H1 (cell line): ENCODE measurements around the gene VOPP1. TPM values are rescaled to one million over a fixed set of nuclear protein-coding genes. Genes with fewer than 3 reads are reported as not detected.

ENCODE experiments used
- CTCF ChIA-PET: fragments of 300-600 bp; sonication (Branson Sonifier 250); formaldehyde crosslinking; loops from one replicate; lab custom pipeline; 2021; ENCODE audit not compliant: partially characterized antibody; lab: Charles Lee
- POLR2A ChIA-PET: fragments of 300-600 bp; sonication (Branson Sonifier 250); formaldehyde crosslinking; loops from one replicate; lab custom pipeline; 2021; ENCODE audit warnings: inconsistent platforms; ENCODE audit not compliant: partially characterized antibody; lab: Charles Lee
- DNase-seq, 2 experiments: peaks; one replicate each; pipeline versions ENCODE4 v3.0.0 to v3.0.0-alpha.2; 2010 to 2022; ENCODE audit warnings: low spot score in 2 of 2, low read depth in 1 of 2, mixed read lengths in 1 of 2
- FAIRE-seq: peaks from 2 replicates; lab custom pipeline; 2011; peaks lifted over from hg19 to GRCh38; lab: Jason Lieb, UNC
- H2AFZ ChIP-seq: 2 replicates; pipeline ENCODE4 v1.8.1; 2012; ENCODE audit warnings: low read length, inconsistent platforms
- H2AK5ac ChIP-seq: 2 replicates; pipeline ENCODE4 v1.6.1; 2013; ENCODE audit warnings: low read depth, low read length
- H2BK120ac ChIP-seq: replicated peaks from 2 replicates; pipeline ENCODE3; 2013; ENCODE audit warnings: low read depth, low read length, inconsistent platforms
- H2BK12ac ChIP-seq: 2 replicates; pipeline ENCODE4 v1.6.1; 2013; ENCODE audit warnings: low read depth, low read length
- H2BK15ac ChIP-seq: 2 replicates; pipeline ENCODE4 v1.6.1; 2013; ENCODE audit warnings: low read length
- H2BK20ac ChIP-seq: 2 replicates; pipeline ENCODE4 v1.6.1; 2013; ENCODE audit warnings: low read length
- H2BK5ac ChIP-seq: 2 replicates; pipeline ENCODE4 v1.6.1; 2013; ENCODE audit warnings: low read depth, low read length
- H3K14ac ChIP-seq: 2 replicates; pipeline ENCODE4 v1.6.1; 2013; ENCODE audit warnings: inconsistent platforms; ENCODE audit not compliant: insufficient read length
- H3K18ac ChIP-seq: 2 replicates; pipeline ENCODE4 v1.6.1; 2013; ENCODE audit warnings: low read length; ENCODE audit errors: extremely low read depth
- H3K23ac ChIP-seq: 2 replicates; pipeline ENCODE4 v1.6.1; 2013; ENCODE audit warnings: inconsistent platforms; ENCODE audit not compliant: insufficient read length
- H3K23me2 ChIP-seq: 2 replicates; pipeline ENCODE4 v1.6.1; 2013; ENCODE audit warnings: low read depth, low read length
- H3K27ac ChIP-seq: 2 replicates; pipeline ENCODE4 v1.6.1; 2011; ENCODE audit warnings: low read depth, low read length, inconsistent platforms
- H3K27me3 ChIP-seq, 4 experiments: replicated peaks in 1 of 4; 1 replicate in 1 of 4; 2 replicates in 3 of 4; pipeline versions ENCODE4 v1.6.1 to v1.8.1; 2011 to 2013; ENCODE audit warnings: low read length in 3 of 4, mild to moderate bottlenecking in 3 of 4, inconsistent platforms in 2 of 4, mixed read lengths in 2 of 4, moderate library complexity in 1 of 4; ENCODE audit not compliant: control insufficient read depth in 3 of 4, insufficient read depth in 3 of 4; ENCODE audit errors: extremely low read depth in 1 of 4
- H3K36me3 ChIP-seq, 4 experiments: 2 replicates each; pipeline versions ENCODE4 v1.6.1 to v1.8.1; 2011 to 2013; ENCODE audit warnings: mild to moderate bottlenecking in 4 of 4, low read length in 3 of 4, moderate library complexity in 2 of 4, control low read depth in 1 of 4, inconsistent platforms in 1 of 4; ENCODE audit not compliant: insufficient read depth in 4 of 4, control insufficient read depth in 2 of 4
- H3K4ac ChIP-seq: replicated peaks from 2 replicates; pipeline ENCODE3; 2013; ENCODE audit warnings: low read length, low read depth, mixed read lengths, inconsistent platforms; ENCODE audit not compliant: insufficient read length
- H3K4me1 ChIP-seq, 4 experiments: replicated peaks in 1 of 4; 1 replicate in 1 of 4; 2 replicates in 3 of 4; pipeline versions ENCODE4 v1.6.1 to v1.8.1; 2011 to 2013; ENCODE audit warnings: low read length in 3 of 4, inconsistent platforms in 2 of 4, mixed read lengths in 1 of 4; ENCODE audit not compliant: insufficient read depth in 4 of 4, control insufficient read depth in 3 of 4
- H3K4me2 ChIP-seq, 2 experiments: 2 replicates each; pipeline versions ENCODE4 v1.6.1 to v1.8.1; 2011 to 2013; ENCODE audit warnings: low read depth in 2 of 2, low read length in 2 of 2, control low read depth in 1 of 2, inconsistent platforms in 1 of 2, mild to moderate bottlenecking in 1 of 2; ENCODE audit not compliant: insufficient read depth in 1 of 2
- H3K4me3 ChIP-seq, 4 experiments: fragments of 200-600, 300-600 bp in 1 of 4; sonication (generic), shearing (Covaris generic), sonication (Bioruptor Twin) in 1 of 4; 2 replicates each; pipeline versions ENCODE4 v1.5.1 to v1.8.1; 2011 to 2016; ENCODE audit warnings: low read length in 4 of 4, low read depth in 3 of 4, control low read depth in 2 of 4, inconsistent platforms in 2 of 4, mild to moderate bottlenecking in 2 of 4, mixed read lengths in 1 of 4, moderate library complexity in 1 of 4; ENCODE audit not compliant: insufficient read depth in 2 of 4; ENCODE audit errors: extremely low read depth in 1 of 4
- H3K56ac ChIP-seq: replicated peaks from 2 replicates; pipeline ENCODE3; 2013; ENCODE audit warnings: low read depth, mild to moderate bottlenecking, mixed read lengths, low read length, inconsistent platforms; ENCODE audit not compliant: insufficient read length
- H3K79me1 ChIP-seq: 2 replicates; pipeline ENCODE4 v1.6.1; 2013; ENCODE audit warnings: low read depth, low read length, control low read depth
- H3K79me2 ChIP-seq, 2 experiments: 2 replicates each; pipeline versions ENCODE4 v1.6.1 to v1.8.1; 2012 to 2013; ENCODE audit warnings: low read length in 2 of 2, mild to moderate bottlenecking in 2 of 2, inconsistent platforms in 1 of 2; ENCODE audit not compliant: insufficient read depth in 2 of 2, control insufficient read depth in 1 of 2
- H3K9ac ChIP-seq, 4 experiments: replicated peaks in 1 of 4; 1 replicate in 1 of 4; 2 replicates in 3 of 4; pipeline versions ENCODE4 v1.6.1 to v1.8.1; 2011 to 2013; ENCODE audit warnings: low read depth in 3 of 4, low read length in 3 of 4, control low read depth in 2 of 4, mild to moderate bottlenecking in 2 of 4, moderate library complexity in 2 of 4, inconsistent platforms in 1 of 4; ENCODE audit errors: extremely low read depth in 1 of 4
- H3K9me3 ChIP-seq, 2 experiments: 2 replicates each; pipeline versions ENCODE4 v1.6.1 to v1.8.1; 2012 to 2013; ENCODE audit warnings: mild to moderate bottlenecking in 2 of 2, moderate library complexity in 2 of 2, control low read depth in 1 of 2, inconsistent platforms in 1 of 2, low read depth in 1 of 2, low read length in 1 of 2, mixed read lengths in 1 of 2; ENCODE audit not compliant: insufficient read depth in 2 of 2
- H4K20me1 ChIP-seq, 2 experiments: replicated peaks in 1 of 2; 2 replicates each; pipeline versions ENCODE3 to v1.8.1; 2011 to 2013; ENCODE audit warnings: inconsistent platforms in 2 of 2, low read length in 2 of 2, mild to moderate bottlenecking in 1 of 2; ENCODE audit not compliant: insufficient read depth in 2 of 2, control insufficient read depth in 1 of 2
- H4K5ac ChIP-seq: 2 replicates; pipeline ENCODE4 v1.6.1; 2013; ENCODE audit warnings: low read length, low read depth, mixed read lengths, inconsistent platforms; ENCODE audit not compliant: insufficient read length
- H4K8ac ChIP-seq: 2 replicates; pipeline ENCODE4 v1.8.0; 2013; ENCODE audit warnings: mild to moderate bottlenecking, moderate library complexity, low read length, inconsistent platforms; ENCODE audit not compliant: insufficient read depth; ENCODE audit errors: extremely low read depth
- H4K91ac ChIP-seq: replicated peaks from 2 replicates; pipeline ENCODE3; 2013; ENCODE audit warnings: low read length, mixed read lengths, inconsistent platforms; ENCODE audit not compliant: insufficient read length
- ASH2L ChIP-seq: fragments of 200-600, 300-600 bp; sonication (generic); IDR thresholded peaks from one replicate; pipeline ENCODE4 v1.7.1; 2017; ENCODE audit warnings: low read length
- BACH1 ChIP-seq: IDR thresholded peaks from 2 replicates; pipeline ENCODE4 v1.6.1; 2012; ENCODE audit warnings: low read length, improper control_type of control experiment
- CHD2 ChIP-seq: IDR thresholded peaks from 2 replicates; pipeline ENCODE4 v1.6.1; 2012; ENCODE audit warnings: low read length, improper control_type of control experiment
- GTF2F1 ChIP-seq: IDR thresholded peaks from 2 replicates; pipeline ENCODE4 v1.6.1; 2012; ENCODE audit warnings: low read depth, low read length, improper control_type of control experiment, borderline replicate concordance
- WGBS, 2 experiments: shearing (Covaris generic) in 1 of 2; methylation state at CpG; one replicate each; pipeline versions ENCODE4 v1.1.6 to v1.1.7; 2013 to 2015; ENCODE audit warnings: low lambda C conversion rate in 2 of 2, mixed read lengths in 2 of 2, inconsistent platforms in 1 of 2, low coverage in 1 of 2, missing lambda C conversion rate in 1 of 2; ENCODE audit not compliant: insufficient replicate concordance in 2 of 2, insufficient coverage in 1 of 2, insufficient read length in 1 of 2; ENCODE audit errors: extremely low coverage in 1 of 2, missing lambda C conversion rate in 1 of 2; 5-methylcytosine and 5-hydroxymethylcytosine counted together
- polyA plus RNA-seq, 7 experiments: library from polyadenylated mRNA; depleted of rRNA in 3 of 7; stranded (reverse) in 5 of 7; unstranded in 2 of 7; fragments of >200 nt in 5 of 7; fragments of 200-250 nt in 2 of 7; gene quantifications; 1 replicate in 5 of 7; 2 replicates in 1 of 7; 4 replicates in 1 of 7; pipeline versions ENCODE4 v1.2.1 to v1.2.3, GENCODE V29; 2011 to 2013; ENCODE audit warnings: missing spikeins in 2 of 7, mixed read lengths in 2 of 7
- total RNA-seq: library from RNA; stranded (reverse); fragmentation: NEBNext Ultra II Directional; extraction: Animal tissue kit (Norgen Biotek cat#: 25700); gene quantifications from 2 replicates; pipeline ENCODE4 v1.2.1, GENCODE V29; 2021
- TF ChIP-seq, protein P1 (sequence below): IDR thresholded peaks from 2 replicates; pipeline ENCODE4 v1.6.1; 2011; ENCODE audit warnings: low read depth, mild to moderate bottlenecking, low read length; ENCODE audit not compliant: insufficient read depth

The VOPP1 gene
- total and polyA plus RNA-seq, 2 of the 8 experiments (the other 6 are each of a cell fraction or from before 2014, with no cell fraction given), result 44.7 to 83.0 TPM

DNA sequence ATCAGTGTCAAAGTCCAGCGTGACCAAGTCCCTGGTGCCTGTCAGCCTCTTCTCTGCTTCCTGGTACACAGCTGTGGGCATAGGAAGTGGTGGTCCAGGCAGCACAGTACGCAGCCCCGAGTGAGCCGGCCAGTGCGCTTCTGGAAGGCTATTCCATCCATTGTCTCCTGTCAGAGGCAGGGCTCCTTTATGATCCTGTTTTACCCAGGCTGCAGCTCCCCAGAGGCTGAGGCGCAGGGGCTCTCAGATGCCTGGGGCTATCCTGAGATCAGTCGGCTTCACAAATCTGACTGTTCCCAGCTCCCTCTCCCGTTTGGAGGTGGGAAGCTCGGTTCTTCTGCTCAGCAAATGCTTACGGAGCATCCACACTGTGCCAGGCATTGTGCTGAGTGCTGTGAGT, 136.8 kb downstream of the VOPP1 start:
- no peak overlapping the region for H3K23ac ChIP-seq
- no peak overlapping the region for H2BK15ac ChIP-seq
- no peak overlapping the region for H2BK20ac ChIP-seq
- CTCF ChIA-PET, result interaction anchor here (0.6 to 5.2 kb wide), 8 partner anchors 12 to 196 kb away, joined by 3 to 23 read pairs (median 4); no protein-coding TSS in a partner anchor
- no peak overlapping the region for H4K8ac ChIP-seq
- H3K4ac ChIP-seq, result no peak overlapping the region
- no peak overlapping the region for H4K91ac ChIP-seq
- no peaks in the 10 kb centered on the region for H4K20me1 ChIP-seq
- H3K18ac ChIP-seq, result no peak overlapping the region
- FAIRE-seq (no peak), DNase-seq (no peak)
- no peaks in the 10 kb centered on the region for H3K79me1 ChIP-seq
- POLR2A ChIA-PET, result no interaction called here
- no peak overlapping the region for H3K27ac ChIP-seq
- H2AFZ ChIP-seq, result no peak overlapping the region
- no peak overlapping the region for H2BK12ac ChIP-seq
- no peak overlapping the region for H4K5ac ChIP-seq
- no peaks in the 10 kb centered on the region; a peak in 1 of 7 replicates for H3K4me1 ChIP-seq
- TF ChIP-seq CHD2 (no peak), ASH2L (no peak), BACH1 (no peak), GTF2F1 (no peak)
- TF ChIP-seq, protein P1, sequence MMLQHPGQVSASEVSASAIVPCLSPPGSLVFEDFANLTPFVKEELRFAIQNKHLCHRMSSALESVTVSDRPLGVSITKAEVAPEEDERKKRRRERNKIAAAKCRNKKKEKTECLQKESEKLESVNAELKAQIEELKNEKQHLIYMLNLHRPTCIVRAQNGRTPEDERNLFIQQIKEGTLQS, result no peak
- no peak overlapping the region for H2AK5ac ChIP-seq
- H3K14ac ChIP-seq, result no peak overlapping the region
- H2BK120ac ChIP-seq, result no peak overlapping the region
- H3K4me2 ChIP-seq, result no peak overlapping the region
- H3K23me2 ChIP-seq, result no peaks in the 10 kb centered on the region
- 96% methylated on average over 10 of the region's 10 CpGs; no CpG with 5 or more reads in 1 of the 2 experiments for WGBS, 2 experiments
- H3K4me3 ChIP-seq, result no peak overlapping the region
- H3K9me3 ChIP-seq, result no peaks in the 10 kb centered on the region
- no peaks in the 10 kb centered on the region for H3K27me3 ChIP-seq
- no peaks in the 10 kb centered on the region for H3K36me3 ChIP-seq
- H3K79me2 ChIP-seq, result no peaks in the 10 kb centered on the region
- H2BK5ac ChIP-seq, result no peak overlapping the region
- H3K9ac ChIP-seq, result no peak overlapping the region
- no peak overlapping the region for H3K56ac ChIP-seq
